ENCODE measurements around the gene KCNMB4. TPM values are rescaled to one million over a fixed set of nuclear protein-coding genes. Genes with fewer than 3 reads are reported as not detected.

Gene KCNMB4
- polyA plus RNA-seq, 1 donor (not counting 4 experiments of a cell fraction or from before 2014, with no cell fraction given), result 0.77 TPM

- Histone ChIP-seq H3K4me2 (ENCODE audit: control insufficient read depth, extremely low read depth, insufficient read depth, low read depth, low read length) (no peak overlapping the region), H3K27ac (ENCODE audit: control insufficient read depth, insufficient read depth, low read length) (no peak overlapping the region), H3K4me3 (ENCODE audit: control insufficient read depth in 2 of 3, extremely low read depth in 1 of 3, insufficient read depth in 2 of 3, low read depth in 1 of 3, low read length in 3 of 3) (no peak overlapping the region), H3K9me1 (ENCODE audit: control insufficient read depth, extremely low read depth, insufficient read depth, low read length) (no peaks in the 10 kb centered on the region), H4K20me1 (ENCODE audit: control insufficient read depth, extremely low read depth, insufficient read depth, low read length) (no peaks in the 10 kb centered on the region), H2AFZ (ENCODE audit: control insufficient read depth, low read length) (no peak overlapping the region), H3K4me1 (ENCODE audit: control insufficient read depth, extremely low read depth, insufficient read depth, low read length) (no peaks in the 10 kb centered on the region), H3K27me3 (ENCODE audit: control insufficient read depth, extremely low read depth, insufficient read depth, low read length) (no peaks in the 10 kb centered on the region), H3K36me3 (ENCODE audit: control insufficient read depth in 2 of 2, extremely low read depth in 1 of 2, insufficient read depth in 2 of 2, low read length in 2 of 2) (no peaks in the 10 kb centered on the region), H3K79me2 (ENCODE audit: control insufficient read depth, insufficient read depth, low read length) (no peaks in the 10 kb centered on the region), H3K9ac (ENCODE audit: control insufficient read depth, extremely low read depth, insufficient read depth, low read length) (no peak overlapping the region), H3K9me3 (ENCODE audit: control insufficient read depth, low read depth, low read length) (no peaks in the 10 kb centered on the region)
- dilution Hi-C loops (cut with MboI; ENCODE audit: extremely low pct_ligation_motif_present, low sequenced_read_pairs), result no loop called here
- TF ChIP-seq CTCF (optimal IDR thresholded peaks at IDR 0.05 in 1 of 3, IDR thresholded peaks at IDR 0.05 in 1 of 3, conservative IDR thresholded peaks at IDR 0.05 in 1 of 3; ENCODE audit: extremely low read depth in 1 of 3, insufficient read depth in 2 of 3, low read length in 3 of 3), result no peak
- no peak for TF ChIP-seq EZH2 (IDR thresholded peaks at IDR 0.05; ENCODE audit: low read length)
- DNase-seq (ENCODE audit: low read depth, low spot score) (no peak), FAIRE-seq (no peak)
These were observed 42.1 kb downstream of the KCNMB4 start for GRCh38 chr12:70408004-70408790.

- no peak for DNase-seq (ENCODE audit: low read depth, low spot score)
- no peak for TF ChIP-seq EZH2 (IDR thresholded peaks at IDR 0.05; ENCODE audit: low read length)
- no peak for TF ChIP-seq CTCF (optimal IDR thresholded peaks at IDR 0.05 in 1 of 3, IDR thresholded peaks at IDR 0.05 in 1 of 3, conservative IDR thresholded peaks at IDR 0.05 in 1 of 3; ENCODE audit: extremely low read depth in 1 of 3, insufficient read depth in 2 of 3, low read length in 3 of 3)
- Histone ChIP-seq H3K9me3 (ENCODE audit: control insufficient read depth, low read depth, low read length) (no peaks in the 10 kb centered on the region), H3K9me1 (ENCODE audit: control insufficient read depth, extremely low read depth, insufficient read depth, low read length) (no peaks in the 10 kb centered on the region), H3K4me3 (ENCODE audit: control insufficient read depth in 2 of 3, extremely low read depth in 1 of 3, insufficient read depth in 2 of 3, low read depth in 1 of 3, low read length in 3 of 3) (no peak overlapping the region), H3K4me2 (ENCODE audit: control insufficient read depth, extremely low read depth, insufficient read depth, low read depth, low read length) (no peak overlapping the region), H2AFZ (ENCODE audit: control insufficient read depth, low read length) (no peak overlapping the region), H3K4me1 (ENCODE audit: control insufficient read depth, extremely low read depth, insufficient read depth, low read length) (no peaks in the 10 kb centered on the region), H3K27ac (ENCODE audit: control insufficient read depth, insufficient read depth, low read length) (no peak overlapping the region), H4K20me1 (ENCODE audit: control insufficient read depth, extremely low read depth, insufficient read depth, low read length) (no peaks in the 10 kb centered on the region), H3K9ac (ENCODE audit: control insufficient read depth, extremely low read depth, insufficient read depth, low read length) (no peak overlapping the region), H3K36me3 (ENCODE audit: control insufficient read depth in 2 of 2, extremely low read depth in 1 of 2, insufficient read depth in 2 of 2, low read length in 2 of 2) (no peaks in the 10 kb centered on the region), H3K79me2 (ENCODE audit: control insufficient read depth, insufficient read depth, low read length) (no peaks in the 10 kb centered on the region), H3K27me3 (ENCODE audit: control insufficient read depth, extremely low read depth, insufficient read depth, low read length) (no peaks in the 10 kb centered on the region)
- dilution Hi-C loops (cut with MboI; ENCODE audit: extremely low pct_ligation_motif_present, low sequenced_read_pairs), result no loop called here
- FAIRE-seq, result no peak
These were observed 49.9 kb downstream of the KCNMB4 start for GRCh38 chr12:70415987-70416386.

All from keratinocyte (primary cell).